ENCODE data around the gene ACAD11.

ACAD11 gene

DNA sequence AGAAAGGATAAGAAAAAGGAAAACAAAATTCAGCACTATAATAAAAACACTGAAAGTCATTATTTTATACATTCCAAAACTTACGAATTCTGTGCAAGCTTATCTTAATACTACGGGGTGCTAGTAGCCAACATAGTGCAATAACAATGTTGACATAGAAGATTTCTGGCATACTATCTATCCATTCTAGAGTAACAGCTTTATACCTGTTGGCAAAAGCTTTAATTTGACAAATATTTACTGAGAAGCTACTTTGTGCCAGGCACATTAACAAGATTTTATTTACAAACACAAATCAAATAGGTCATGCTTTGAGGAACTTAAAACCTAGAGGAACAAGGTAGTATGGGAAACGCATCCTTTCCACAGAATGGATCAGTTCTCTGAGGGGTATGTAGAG is 61.4 kb downstream of the ACAD11 start:
- H3K4me3 ChIP-seq (ENCODE audit: low read length) = no peak overlapping the region
- TF ChIP-seq ZNF274 (IDR thresholded peaks at IDR 0.05; ENCODE audit: low read depth, low read length) = no peak

DNA sequence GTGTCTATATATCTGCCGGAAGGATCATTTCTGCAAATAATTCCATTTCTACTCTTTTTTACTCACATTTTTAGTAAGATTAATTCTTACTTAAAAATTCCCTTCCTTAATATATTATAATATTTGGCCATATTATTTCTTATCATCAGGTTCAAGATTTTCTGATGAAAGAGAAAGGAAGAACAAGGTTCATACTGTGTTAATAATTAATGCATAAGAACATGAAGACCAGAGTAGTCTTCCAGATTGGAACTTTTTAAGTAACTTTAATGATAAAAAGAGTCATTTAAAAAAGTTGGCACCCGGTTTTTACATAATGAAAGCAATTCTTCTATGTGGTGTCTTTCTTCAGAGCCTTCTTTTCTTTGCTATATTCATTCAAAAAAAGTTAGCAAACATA is 61.9 kb downstream of the ACAD11 start:
- H3K4me3 ChIP-seq (ENCODE audit: low read length) = no peak overlapping the region
- no peak for TF ChIP-seq ZNF274 (IDR thresholded peaks at IDR 0.05; ENCODE audit: low read depth, low read length)

DNA sequence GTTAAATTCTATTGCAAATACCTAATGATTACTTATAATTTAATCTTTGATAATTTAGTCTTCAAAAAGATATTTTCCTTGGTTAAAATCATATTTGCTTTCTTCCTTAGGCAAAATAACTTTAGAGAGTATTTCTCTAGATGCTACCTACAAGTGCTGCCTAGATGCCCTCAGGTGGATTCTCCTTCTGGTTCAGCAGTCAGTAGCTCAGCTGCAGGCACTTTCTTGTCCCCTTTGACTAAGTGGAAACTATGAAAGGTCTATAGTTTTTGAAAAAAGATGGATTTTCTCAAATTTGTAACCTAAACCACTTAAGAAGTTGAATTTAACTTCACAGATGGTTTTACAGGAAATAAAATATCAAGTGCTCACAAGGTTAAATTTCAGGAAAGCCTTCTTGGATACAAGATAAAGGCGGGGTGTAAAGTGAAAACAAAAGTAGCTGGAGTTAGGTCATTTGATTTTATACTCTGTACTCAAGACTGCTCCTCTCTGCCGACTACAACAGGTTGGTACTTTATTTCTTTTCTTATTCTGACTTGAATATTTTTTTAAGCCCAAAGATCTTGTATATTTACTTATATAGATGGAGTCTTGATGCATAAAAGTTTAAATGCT is 62.7 kb downstream of the ACAD11 start, which contains the start of gene ACKR4:
Gene ACKR4 (plus strand): TSS at position 455 of the 618 bp plus-strand sequence. CDS start 3,128 bp downstream, outside the sequence.
- H3K4me3 ChIP-seq (ENCODE audit: low read length) = no peak within 1 kb of the TSS
- no peak for TF ChIP-seq ZNF274 (IDR thresholded peaks at IDR 0.05; ENCODE audit: low read depth, low read length)

DNA sequence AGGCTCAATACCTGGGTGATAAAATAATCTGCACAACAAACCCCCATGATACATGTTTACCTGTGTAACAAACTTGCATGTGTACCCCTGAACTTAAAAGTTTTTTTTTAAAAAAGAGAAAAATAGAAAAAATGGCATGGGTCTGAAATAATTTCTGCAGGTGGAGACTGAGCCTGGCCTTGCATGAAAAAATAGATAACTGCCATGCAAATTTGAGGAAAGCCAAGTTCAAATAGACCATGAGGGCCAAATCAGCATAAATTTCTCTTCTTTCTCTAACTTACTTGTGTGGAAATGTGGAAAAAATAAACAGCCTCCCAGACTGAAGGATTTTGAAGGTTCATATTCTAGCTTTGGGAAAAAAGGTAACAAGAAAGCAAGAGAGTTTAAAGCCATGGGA is 63.3 kb downstream of the ACAD11 start:
- H3K4me3 ChIP-seq (ENCODE audit: low read length) = no peak overlapping the region
- no peak for TF ChIP-seq ZNF274 (IDR thresholded peaks at IDR 0.05; ENCODE audit: low read depth, low read length)

DNA sequence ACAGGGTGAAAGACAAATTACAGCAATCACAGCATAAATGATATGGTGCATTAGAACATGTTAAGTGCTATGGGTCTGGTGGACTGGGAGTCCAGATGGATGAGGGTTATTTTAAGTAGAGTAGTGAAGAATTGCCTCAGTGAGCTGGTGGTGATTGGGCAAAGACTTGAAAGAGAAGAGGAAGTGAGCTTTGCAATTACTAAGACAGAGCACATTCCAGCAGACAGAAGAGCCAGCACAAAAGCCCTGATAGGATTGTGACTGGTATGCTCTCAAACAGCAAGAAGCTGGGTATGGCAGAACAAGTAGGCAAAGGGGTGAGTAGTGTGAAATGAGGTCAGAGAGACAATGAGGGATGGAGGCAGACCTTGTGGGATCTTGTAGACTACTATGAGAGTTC is 64.6 kb downstream of the ACAD11 start:
- no peak overlapping the region for H3K4me3 ChIP-seq (ENCODE audit: low read length)
- TF ChIP-seq ZNF274 (IDR thresholded peaks at IDR 0.05; ENCODE audit: low read depth, low read length) = no peak

DNA sequence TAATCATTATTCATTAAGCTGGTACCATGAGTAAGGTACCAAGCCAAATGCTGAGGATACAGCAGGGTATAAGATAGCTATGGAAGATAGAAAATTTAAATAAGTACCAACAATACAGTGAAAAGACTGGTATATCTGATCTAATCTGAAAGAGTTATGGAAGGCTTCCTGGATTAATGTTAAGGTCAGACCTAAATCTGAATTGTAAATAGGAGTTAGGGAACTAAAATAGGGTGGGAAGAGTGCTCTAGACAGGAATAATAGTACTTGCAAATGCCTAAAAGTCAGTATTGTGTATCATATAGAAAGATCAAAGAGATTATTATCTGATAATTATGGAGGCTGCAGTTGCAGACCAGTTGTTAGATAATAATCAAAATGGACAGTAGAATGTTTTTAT is 65.1 kb downstream of the ACAD11 start:
- H3K4me3 ChIP-seq (ENCODE audit: low read length) = no peak overlapping the region
- no peak for TF ChIP-seq ZNF274 (IDR thresholded peaks at IDR 0.05; ENCODE audit: low read depth, low read length)

DNA sequence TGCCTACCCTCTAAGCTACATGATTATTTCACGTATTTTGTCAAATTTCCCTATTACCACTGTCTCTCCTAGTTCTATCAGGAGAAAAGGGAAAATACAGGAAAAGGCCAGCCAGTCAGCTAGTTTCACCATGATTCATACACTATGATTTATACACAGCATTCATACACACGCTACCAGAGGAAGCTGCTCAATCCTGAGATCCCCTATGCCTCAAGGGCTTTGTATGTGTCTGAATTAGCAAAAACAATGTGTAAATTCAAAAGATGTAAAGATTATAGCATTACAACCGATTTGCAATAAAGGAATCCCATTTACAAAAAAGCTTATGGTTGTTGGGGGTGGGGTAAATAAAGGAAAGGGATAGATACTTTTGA is 65.7 kb downstream of the ACAD11 start:
- H3K4me3 ChIP-seq (ENCODE audit: low read length) = no peak overlapping the region
- no peak for TF ChIP-seq ZNF274 (IDR thresholded peaks at IDR 0.05; ENCODE audit: low read depth, low read length)

DNA sequence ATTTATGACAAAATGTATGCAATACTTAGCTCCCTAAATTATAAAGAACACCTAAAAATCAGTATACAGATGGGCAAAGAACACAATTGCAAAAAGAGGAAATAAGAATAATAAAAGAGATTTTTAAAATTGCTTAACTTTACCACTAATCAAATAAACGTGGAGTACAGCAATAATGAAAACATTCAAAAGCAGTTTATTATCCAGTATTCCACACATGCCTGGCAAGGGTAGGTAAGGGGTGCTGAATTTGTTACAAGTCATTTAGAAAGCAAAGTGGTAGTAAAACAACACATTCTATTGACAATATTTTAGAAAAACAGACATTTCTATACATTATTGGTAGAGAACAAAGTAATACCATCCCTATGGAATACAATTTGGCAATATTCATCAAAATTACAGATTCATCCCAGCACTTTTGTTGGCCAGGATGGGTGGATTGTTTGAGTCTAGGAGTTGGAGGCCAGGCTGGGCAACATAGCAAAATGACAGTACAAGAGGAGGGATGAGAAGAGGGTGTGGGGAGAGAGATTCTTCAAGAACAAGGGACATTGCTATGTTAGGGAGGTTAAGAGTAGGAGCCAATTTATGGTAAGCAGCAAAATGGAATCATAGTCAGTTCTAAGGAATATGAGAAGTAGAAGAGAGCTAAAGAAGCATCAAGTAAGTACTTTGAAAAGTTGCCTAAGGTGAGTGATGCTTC is 66.2 kb downstream of the ACAD11 start:
- TF ChIP-seq ZNF274 (IDR thresholded peaks at IDR 0.05; ENCODE audit: low read depth, low read length) = no peak
- H3K4me3 ChIP-seq (ENCODE audit: low read length) = no peak overlapping the region

DNA sequence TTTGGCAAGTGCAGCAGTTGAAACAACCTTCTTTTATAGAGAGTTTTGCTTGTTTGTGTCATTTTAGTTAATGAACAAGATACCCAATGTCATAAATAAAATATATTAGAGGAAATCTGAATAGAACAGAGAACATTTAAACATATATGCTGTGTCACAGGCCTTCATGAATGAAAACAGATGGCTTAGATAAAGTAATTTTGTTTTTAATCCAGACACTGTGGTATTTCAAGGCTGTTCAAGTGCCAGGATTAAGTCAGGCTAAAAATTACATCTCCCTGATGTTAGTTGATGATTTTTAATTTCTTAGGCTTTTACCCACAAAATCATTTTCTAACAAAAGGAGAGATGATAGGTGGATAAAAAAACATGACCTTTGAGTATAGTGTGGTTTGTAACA is 67.4 kb downstream of the ACAD11 start:
- TF ChIP-seq ZNF274 (IDR thresholded peaks at IDR 0.05; ENCODE audit: low read depth, low read length) = no peak
- H3K4me3 ChIP-seq (ENCODE audit: low read length) = no peak overlapping the region

DNA sequence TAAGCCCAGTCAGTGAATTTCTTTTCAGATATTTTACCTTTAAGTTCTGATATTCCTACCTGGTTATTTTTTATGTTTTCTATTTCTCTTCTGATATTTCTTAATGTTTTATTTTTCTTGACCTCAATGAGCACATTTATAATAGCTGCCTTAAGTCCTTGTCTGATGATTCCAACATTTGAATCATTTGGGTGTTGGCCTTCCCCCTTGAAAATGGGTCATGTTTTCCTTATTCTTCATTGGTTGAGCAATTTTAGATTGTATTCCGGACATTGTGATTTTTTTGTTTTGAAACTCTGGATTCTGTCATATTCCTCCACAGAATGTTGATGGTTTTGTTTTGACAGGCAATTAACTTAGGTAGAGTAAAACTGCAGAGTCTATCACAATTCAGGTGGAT is 72.2 kb downstream of the ACAD11 start:
- no peak overlapping the region for H3K4me3 ChIP-seq (ENCODE audit: low read length)
- TF ChIP-seq ZNF274 (IDR thresholded peaks at IDR 0.05; ENCODE audit: low read depth, low read length) = no peak

DNA sequence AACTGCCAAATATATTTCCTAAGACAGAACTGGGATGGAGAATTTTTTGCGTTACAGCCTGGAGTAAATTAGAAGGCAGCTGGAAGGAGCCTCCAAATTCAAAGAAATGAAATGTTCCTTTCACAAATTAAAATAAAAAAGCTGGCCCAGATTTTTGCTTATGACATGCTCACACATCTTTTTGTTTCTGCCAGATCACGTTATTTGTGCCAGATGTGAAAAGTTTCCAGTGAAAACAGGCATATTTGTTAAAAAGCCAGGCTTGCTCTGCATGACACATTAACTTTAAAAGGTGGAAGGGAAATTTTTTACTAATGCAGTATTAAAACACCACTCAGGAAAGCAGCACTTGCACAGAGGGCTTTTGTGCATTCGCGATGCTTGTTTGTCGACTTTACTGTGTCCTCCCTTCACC is 85.8 kb downstream of the ACAD11 start:
- TF ChIP-seq ZNF274 (IDR thresholded peaks at IDR 0.05; ENCODE audit: low read depth, low read length) = no peak

DNA sequence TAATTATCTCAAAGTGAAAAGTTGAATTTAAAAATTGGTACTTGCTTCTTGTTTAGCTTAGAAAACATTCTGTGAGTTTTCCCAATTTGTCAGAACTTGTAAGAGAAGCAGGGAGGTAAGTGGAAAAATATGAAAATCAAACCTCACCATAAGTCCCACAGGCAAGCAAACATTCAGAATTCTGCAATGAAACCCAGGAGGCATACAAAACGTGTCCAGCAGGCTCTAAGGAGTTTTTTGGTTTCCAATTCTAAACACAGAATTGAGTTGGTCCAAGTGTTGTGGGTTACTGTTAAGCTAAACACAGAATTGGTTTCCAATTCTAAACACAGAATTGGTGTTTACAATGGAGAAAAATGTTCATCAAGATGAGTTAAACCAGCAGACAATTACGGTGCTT is 89.6 kb downstream of the ACAD11 start:
- TF ChIP-seq ZNF274 (IDR thresholded peaks at IDR 0.05; ENCODE audit: low read depth, low read length) = no peak
- H3K4me3 ChIP-seq (ENCODE audit: low read length) = no peak overlapping the region

More for the DNA sequence above, 85.8 kb downstream of the ACAD11 start:
- no peak overlapping the region for H3K4me3 ChIP-seq (ENCODE audit: low read length)

DNA sequence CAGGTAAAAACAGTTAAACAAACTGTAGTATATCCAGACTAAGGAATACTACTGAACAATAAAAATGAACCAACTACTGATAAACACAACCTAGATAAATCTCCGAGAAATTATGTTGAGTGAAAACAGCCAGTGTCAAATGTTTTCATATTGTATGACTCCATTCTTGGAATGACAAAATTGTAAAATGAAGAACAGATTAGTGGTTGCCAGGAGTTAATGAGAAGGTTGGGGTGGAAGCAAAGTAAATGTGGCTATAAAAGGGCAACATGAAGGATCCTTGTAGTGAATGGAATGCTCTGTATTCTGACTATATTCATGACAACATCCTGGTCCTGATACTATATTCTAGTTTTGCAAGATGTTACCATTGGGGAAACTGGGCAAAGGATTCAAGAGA is 90.0 kb downstream of the ACAD11 start:
- H3K4me3 ChIP-seq (ENCODE audit: low read length) = no peak overlapping the region
- no peak for TF ChIP-seq ZNF274 (IDR thresholded peaks at IDR 0.05; ENCODE audit: low read depth, low read length)

DNA sequence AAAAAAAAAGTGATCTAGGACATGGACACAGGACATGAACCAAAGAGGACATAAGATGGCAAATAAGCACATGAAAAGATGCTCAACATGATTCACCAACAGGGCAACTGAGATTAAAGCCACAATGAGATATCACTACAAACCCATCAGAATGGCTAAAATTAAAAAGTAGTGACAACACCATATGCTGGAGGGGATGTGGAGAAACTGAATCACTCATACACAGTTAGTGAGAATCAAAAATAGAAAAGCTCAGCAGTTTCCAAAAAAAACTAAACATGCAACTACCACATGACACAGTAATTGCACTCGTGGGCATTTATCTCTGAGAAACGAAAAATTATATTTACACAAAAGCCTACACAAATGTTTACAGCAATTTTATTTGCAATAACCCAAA is 90.5 kb downstream of the ACAD11 start:
- no peak overlapping the region for H3K4me3 ChIP-seq (ENCODE audit: low read length)
- no peak for TF ChIP-seq ZNF274 (IDR thresholded peaks at IDR 0.05; ENCODE audit: low read depth, low read length)

DNA sequence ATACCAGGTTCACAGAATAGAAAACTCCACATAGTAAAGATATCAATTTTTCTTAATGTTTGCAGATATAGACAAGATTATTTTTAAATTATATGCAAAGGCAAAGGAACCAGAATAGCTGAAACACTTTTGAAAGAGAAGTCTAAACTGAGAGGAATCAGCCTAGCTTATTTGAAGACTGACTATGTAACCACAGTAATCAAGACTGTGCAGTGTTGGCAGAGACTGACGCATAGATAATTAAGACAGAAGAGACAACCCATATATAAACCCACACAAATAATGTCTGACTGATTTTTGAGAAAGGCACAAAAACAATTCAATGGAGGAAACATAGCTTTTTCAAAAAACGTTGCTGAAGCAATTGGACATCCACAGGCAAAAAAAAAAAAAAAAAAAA is 91.2 kb downstream of the ACAD11 start:
- no peak for TF ChIP-seq ZNF274 (IDR thresholded peaks at IDR 0.05; ENCODE audit: low read depth, low read length)
- H3K4me3 ChIP-seq (ENCODE audit: low read length) = no peak overlapping the region

DNA sequence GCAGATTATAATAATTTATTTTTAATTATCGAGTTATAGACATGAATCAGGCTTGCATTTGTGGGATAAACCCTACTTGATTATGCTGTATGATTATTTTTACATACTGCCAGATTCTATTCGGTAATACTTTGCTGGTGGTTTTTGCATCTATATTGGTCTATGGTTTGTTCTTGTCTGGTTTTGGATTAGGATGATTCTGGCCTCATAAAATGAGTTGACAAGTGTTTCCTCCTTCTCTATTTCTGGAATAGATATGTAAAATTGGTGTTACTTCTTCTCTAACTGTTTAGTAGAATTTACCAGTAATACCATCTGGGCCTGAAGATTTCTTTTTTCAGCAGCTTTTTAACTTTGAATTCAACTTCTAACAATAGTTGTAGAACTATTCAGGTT is 95.5 kb downstream of the ACAD11 start:
- H3K4me3 ChIP-seq (ENCODE audit: low read length) = no peak overlapping the region
- no peak for TF ChIP-seq ZNF274 (IDR thresholded peaks at IDR 0.05; ENCODE audit: low read depth, low read length)

Measured in GM08714 (cell line).